ENCODE measurements around the gene KIRREL1.

Gene KIRREL1

GRCh38 chr1:157993147-157993917 is at the start of gene KIRREL1:
KIRREL1 (plus strand) TSS chr1:157993645; CDS start chr1:157993677, 32 bp downstream.
- DNase-seq (ENCODE audit: low spot score) = peak; percentile 41
- in situ Hi-C loops (cut with MboI; ENCODE audit: low pct_unique_long_range_greater_than_20kb, low sequenced_read_pairs, unreplicated experiment) = no loop called here
- TF ChIP-seq CTCF (IDR thresholded peaks at IDR 0.05; ENCODE audit: extremely low read depth, insufficient read depth, missing control alignments) = no peak

- DNase-seq (ENCODE audit: low spot score) = no peak
- TF ChIP-seq CTCF (IDR thresholded peaks at IDR 0.05; ENCODE audit: extremely low read depth, insufficient read depth, missing control alignments) = no peak
- in situ Hi-C loops (cut with MboI; ENCODE audit: low pct_unique_long_range_greater_than_20kb, low sequenced_read_pairs, unreplicated experiment) = no loop called here
Observed at GRCh38 chr1:157944663-157945280, 48.7 kb upstream of the KIRREL1 start.

GRCh38 chr1:157948312-157949073 is 45.0 kb upstream of the KIRREL1 start:
- in situ Hi-C loops (cut with MboI; ENCODE audit: low pct_unique_long_range_greater_than_20kb, low sequenced_read_pairs, unreplicated experiment) = no loop called here
- peak; percentile 24 for DNase-seq (ENCODE audit: low spot score)
- peak; percentile 73 for TF ChIP-seq CTCF (IDR thresholded peaks at IDR 0.05; ENCODE audit: extremely low read depth, insufficient read depth, missing control alignments)

- no peak for TF ChIP-seq CTCF (IDR thresholded peaks at IDR 0.05; ENCODE audit: extremely low read depth, insufficient read depth, missing control alignments)
- in situ Hi-C loops (cut with MboI; ENCODE audit: low pct_unique_long_range_greater_than_20kb, low sequenced_read_pairs, unreplicated experiment) = no loop called here
- DNase-seq (ENCODE audit: low spot score) = no peak
Observed at GRCh38 chr1:157949074-157949354, 44.4 kb upstream of the KIRREL1 start.

- TF ChIP-seq CTCF (IDR thresholded peaks at IDR 0.05; ENCODE audit: extremely low read depth, insufficient read depth, missing control alignments) = no peak
- no peak for DNase-seq (ENCODE audit: low spot score)
- in situ Hi-C loops (cut with MboI; ENCODE audit: low pct_unique_long_range_greater_than_20kb, low sequenced_read_pairs, unreplicated experiment) = no loop called here
Observed at GRCh38 chr1:157951230-157951629, 42.2 kb upstream of the KIRREL1 start.

GRCh38 chr1:157952601-157953000 is 40.8 kb upstream of the KIRREL1 start:
- no peak for TF ChIP-seq CTCF (IDR thresholded peaks at IDR 0.05; ENCODE audit: extremely low read depth, insufficient read depth, missing control alignments)

More at GRCh38 chr1:157952601-157953000, 40.8 kb upstream of the KIRREL1 start:
- in situ Hi-C loops (cut with MboI; ENCODE audit: low pct_unique_long_range_greater_than_20kb, low sequenced_read_pairs, unreplicated experiment) = no loop called here
- DNase-seq (ENCODE audit: low spot score) = no peak

Measured in GM13977 (cell line).